Suprapubic skin (tissue), 4 donors: ENCODE results near the gene POLR1D.
A peak's percentile ranks its signal among the peaks of the same experiment; 100 is the strongest.

Experiments used
- EP300 ChIP-seq: sonication (generic); formaldehyde crosslinking; IDR thresholded peaks from one replicate; pipeline ENCODE4 v1.6.1; 2017; ENCODE audit warnings: antibody characterized with exemption
- POLR2A ChIP-seq, 2 donors: fragments of 450-650 bp; IDR thresholded peaks; one replicate each; pipeline ENCODE4 v1.6.1; 2017; ENCODE audit warnings: antibody characterized with exemption in 2 of 2, mild to moderate bottlenecking in 2 of 2, moderate library complexity in 2 of 2
- POLR2AphosphoS5 ChIP-seq, 3 donors: sonication (generic); formaldehyde crosslinking; IDR thresholded peaks; one replicate each; pipeline ENCODE4 v1.6.1; 2017; ENCODE audit warnings: antibody characterized with exemption in 3 of 3
- TF ChIP-seq, protein P1 (sequence below), 2 donors: fragments of 200-600 bp in 1 of 2; fragments of 450-650 bp in 1 of 2; sonication (generic) in 1 of 2; IDR thresholded peaks; one replicate each; pipeline ENCODE4 v1.5.1; 2016 to 2019; ENCODE audit warnings: antibody characterized with exemption in 2 of 2, mild to moderate bottlenecking in 1 of 2, moderate library complexity in 1 of 2

DNA sequence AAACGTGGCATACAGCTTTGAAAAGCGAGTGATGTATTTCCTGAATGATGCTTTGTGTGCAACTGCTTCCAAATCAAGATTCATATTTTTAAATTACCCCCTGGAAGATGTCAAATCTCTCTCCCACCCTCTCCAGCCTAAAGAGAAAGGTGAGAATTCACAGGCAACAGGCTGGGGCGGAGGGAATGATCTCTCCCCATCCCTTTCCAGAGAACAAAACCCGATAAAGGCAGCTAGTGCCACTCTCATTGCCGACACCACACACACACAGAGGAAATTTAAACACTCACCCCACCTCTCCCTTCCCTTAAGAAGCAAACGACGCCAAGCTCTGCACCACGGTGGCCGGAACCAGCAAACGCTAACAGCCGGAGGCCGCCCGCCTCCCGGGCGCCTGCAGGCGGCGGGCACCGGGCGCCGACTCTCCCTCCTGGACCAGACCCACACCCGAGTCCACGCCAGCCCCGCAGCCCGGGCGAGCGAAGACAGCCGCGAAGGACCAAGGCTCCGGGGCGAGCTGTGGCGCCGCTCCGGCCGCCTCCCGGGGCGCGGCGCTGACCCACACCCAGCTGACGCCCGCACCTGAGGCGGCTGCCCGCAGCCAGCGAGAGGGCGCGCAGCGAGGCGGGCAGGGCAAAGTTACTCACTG, 1.8 kb upstream of the POLR1D start:
- TF ChIP-seq, protein P1, sequence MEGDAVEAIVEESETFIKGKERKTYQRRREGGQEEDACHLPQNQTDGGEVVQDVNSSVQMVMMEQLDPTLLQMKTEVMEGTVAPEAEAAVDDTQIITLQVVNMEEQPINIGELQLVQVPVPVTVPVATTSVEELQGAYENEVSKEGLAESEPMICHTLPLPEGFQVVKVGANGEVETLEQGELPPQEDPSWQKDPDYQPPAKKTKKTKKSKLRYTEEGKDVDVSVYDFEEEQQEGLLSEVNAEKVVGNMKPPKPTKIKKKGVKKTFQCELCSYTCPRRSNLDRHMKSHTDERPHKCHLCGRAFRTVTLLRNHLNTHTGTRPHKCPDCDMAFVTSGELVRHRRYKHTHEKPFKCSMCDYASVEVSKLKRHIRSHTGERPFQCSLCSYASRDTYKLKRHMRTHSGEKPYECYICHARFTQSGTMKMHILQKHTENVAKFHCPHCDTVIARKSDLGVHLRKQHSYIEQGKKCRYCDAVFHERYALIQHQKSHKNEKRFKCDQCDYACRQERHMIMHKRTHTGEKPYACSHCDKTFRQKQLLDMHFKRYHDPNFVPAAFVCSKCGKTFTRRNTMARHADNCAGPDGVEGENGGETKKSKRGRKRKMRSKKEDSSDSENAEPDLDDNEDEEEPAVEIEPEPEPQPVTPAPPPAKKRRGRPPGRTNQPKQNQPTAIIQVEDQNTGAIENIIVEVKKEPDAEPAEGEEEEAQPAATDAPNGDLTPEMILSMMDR (IDR thresholded peaks at IDR 0.05), result peak in 1 of 2 donors; percentile 20
- no peak for TF ChIP-seq POLR2AphosphoS5 (IDR thresholded peaks at IDR 0.05)
- no peak for TF ChIP-seq EP300
- no peak for TF ChIP-seq POLR2A (IDR thresholded peaks at IDR 0.05)
